Esophagus squamous epithelium (tissue), 5 donors: ENCODE results near the gene C1QTNF1. TPM values are rescaled to one million over a fixed set of nuclear protein-coding genes. Genes with fewer than 3 reads are reported as not detected.

Source experiments
- DNase-seq: peaks from one replicate; lab custom pipeline; 2025; lab: John Stamatoyannopoulos, UW
- H3K27ac ChIP-seq, 4 donors: fragments of 200-600 bp; sonication (generic); one replicate each; pipeline ENCODE4 v1.5.1; 2016 to 2019; ENCODE audit warnings: mild to moderate bottlenecking in 1 of 4
- H3K27me3 ChIP-seq, 4 donors: fragments of 200-600 bp; sonication (generic); 1 replicate in 3 of 4; 2 replicates in 1 of 4; pipeline versions ENCODE4 v1.5.1 to v1.6.0; 2017 to 2021; ENCODE audit warnings: antibody characterized with exemption in 1 of 4
- H3K36me3 ChIP-seq, 3 donors: fragments of 200-600 bp; sonication (generic); one replicate each; pipeline ENCODE4 v1.5.1; 2016 to 2019
- H3K4me1 ChIP-seq, 3 donors: fragments of 200-600 bp; sonication (generic); one replicate each; pipeline ENCODE4 v1.5.1; 2017 to 2019
- H3K4me3 ChIP-seq, 4 donors: fragments of 200-600 bp; sonication (generic); 1 replicate in 3 of 4; 2 replicates in 1 of 4; pipeline ENCODE4 v1.5.1; 2016 to 2019; ENCODE audit warnings: mild to moderate bottlenecking in 2 of 4, moderate library complexity in 1 of 4
- H3K9me3 ChIP-seq, 3 donors: fragments of 200-600 bp; sonication (generic); one replicate each; pipeline ENCODE4 v1.5.1; 2016 to 2019
- CTCF ChIP-seq, 6 experiments: fragments of 450-650 bp in 4 of 6; fragments of 200-600 bp in 2 of 6; sonication (generic) in 2 of 6; IDR thresholded peaks; one replicate each; pipeline ENCODE4 v1.5.1; 2016 to 2019; ENCODE audit warnings: antibody characterized with exemption in 6 of 6, mild to moderate bottlenecking in 4 of 6, moderate library complexity in 4 of 6
- POLR2A ChIP-seq, 4 donors: fragments of 450-650 bp; IDR thresholded peaks; one replicate each; pipeline ENCODE4 v1.6.1; 2017; ENCODE audit warnings: antibody characterized with exemption in 4 of 4, mild to moderate bottlenecking in 4 of 4, moderate library complexity in 3 of 4
- WGBS, 2 donors: methylation state at CpG; one replicate each; pipeline ENCODE4 v1.1.5; 2018; 5-methylcytosine and 5-hydroxymethylcytosine counted together
- intact Hi-C: fragments of 100-400 bp; cut with DNase I; formaldehyde crosslinking; loops from one replicate; pipeline ENCODE4 v1.15.0; 2022
- total RNA-seq, 4 donors: library from RNA; depleted of rRNA; stranded (reverse); fragments of >200 nt; gene quantifications; one replicate each; pipeline ENCODE4 v1.1.0, GENCODE V29; 2016
- donor health status: DM: yes; HTN: yes; CAD: no.

The C1QTNF1 gene
- total RNA-seq, 4 donors from 2014 or later = 2.7 to 20.4 (median 6.8) TPM

DNA sequence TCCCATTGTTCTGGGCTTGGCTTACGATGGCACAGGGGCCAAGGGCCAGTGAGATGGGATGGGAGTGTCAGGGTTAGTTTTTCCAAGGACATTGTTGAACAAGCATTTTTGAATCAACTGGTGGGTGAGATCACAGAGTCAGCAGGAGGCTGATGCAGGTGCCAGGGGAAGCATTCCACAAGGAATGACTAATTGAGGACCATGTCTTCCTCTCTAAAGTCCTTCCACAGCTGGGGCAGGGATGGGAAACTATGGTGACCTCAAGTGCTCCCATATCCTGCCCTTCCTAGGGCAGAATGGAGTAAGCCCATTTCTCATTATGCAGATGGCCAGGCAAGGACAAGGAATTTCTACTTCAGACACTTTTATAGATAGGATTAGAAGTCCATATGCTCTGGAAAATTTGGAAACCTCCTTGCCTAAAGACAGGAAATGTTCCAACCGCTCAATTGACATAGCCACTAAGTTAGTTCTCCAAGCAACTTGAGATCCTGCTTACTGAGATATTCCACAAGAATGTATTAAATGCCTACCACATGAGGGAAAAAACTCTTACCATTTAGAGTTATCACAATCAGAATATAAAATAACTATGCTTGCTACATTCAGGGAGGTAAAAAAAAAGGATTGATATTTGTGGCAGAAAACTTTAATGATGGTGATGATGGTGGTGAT, 29.4 kb downstream of the C1QTNF1 start:
- peaks cover 0 to 2% (median 0%) of the 10 kb centered on the region in 3 donors for H3K4me1 ChIP-seq
- intact Hi-C loops = no loop called here
- DNase-seq = no peak
- WGBS, 2 donors = 65 to 83% methylated on average over 2 of the region's 2 CpGs
- TF ChIP-seq POLR2A (IDR thresholded peaks at IDR 0.05) = no peak
- TF ChIP-seq CTCF (IDR thresholded peaks at IDR 0.05) = no peak
- no peak overlapping the region for H3K4me3 ChIP-seq
- no peak overlapping the region for H3K27ac ChIP-seq
- H3K9me3 ChIP-seq = peaks cover 0 to 12% (median 0%) of the 10 kb centered on the region in 3 donors
- peaks cover 0 to 15% (median 0%) of the 10 kb centered on the region in 4 donors for H3K27me3 ChIP-seq
- H3K36me3 ChIP-seq = peaks cover 0 to 2% (median 0%) of the 10 kb centered on the region in 3 donors

DNA sequence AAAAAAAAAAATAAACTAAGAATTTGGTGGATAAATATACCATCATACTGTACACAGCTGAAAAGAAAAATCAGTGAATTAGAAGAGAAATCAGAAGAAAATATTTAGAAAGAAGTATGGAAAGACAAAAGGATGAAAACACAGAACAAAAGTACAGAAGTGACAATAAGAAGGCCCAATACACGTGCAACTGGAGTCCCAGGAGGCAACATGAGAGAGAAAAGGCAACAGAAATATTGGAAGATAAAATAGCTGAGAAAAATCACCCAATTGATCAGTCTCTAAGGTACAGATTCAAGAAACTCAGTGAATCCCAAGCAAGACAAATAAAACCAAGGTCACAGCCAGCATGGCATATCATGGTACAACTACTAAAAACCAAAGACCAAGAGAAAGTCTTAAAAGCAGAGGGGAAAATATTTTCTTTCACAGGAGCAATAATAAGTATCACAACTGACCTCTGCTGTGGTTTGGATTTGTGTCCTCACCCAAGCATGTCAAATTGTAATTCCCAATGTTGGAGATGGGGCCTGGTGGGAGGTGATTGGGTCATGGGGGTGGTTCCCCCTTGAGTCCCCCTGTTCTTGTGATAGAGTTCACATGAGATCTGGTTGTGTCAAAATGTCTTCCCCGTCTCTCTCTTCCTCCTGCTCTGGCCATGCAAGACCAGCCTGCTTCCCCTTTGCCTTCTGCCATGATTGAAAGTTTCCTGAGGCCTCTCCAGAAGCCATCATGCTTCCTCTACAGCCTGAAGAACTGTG, 30.4 kb downstream of the C1QTNF1 start:
- Histone ChIP-seq H3K4me3 (no peak overlapping the region), H3K36me3 (no peaks in the 10 kb centered on the region), H3K4me1 (no peaks in the 10 kb centered on the region), H3K27me3 (peaks cover 0 to 11% (median 0%) of the 10 kb centered on the region in 4 donors), H3K9me3 (peaks cover 0 to 12% (median 0%) of the 10 kb centered on the region in 3 donors), H3K27ac (peak overlapping the region in 2 of 4 donors; percentile 1 to 26)
- WGBS, 2 donors = 66 to 79% methylated on average over 2 of the region's 2 CpGs
- intact Hi-C loops = no loop called here
- no peak for TF ChIP-seq CTCF (IDR thresholded peaks at IDR 0.05)
- TF ChIP-seq POLR2A (IDR thresholded peaks at IDR 0.05) = no peak
- no peak for DNase-seq

- 73 to 87% methylated on average over 5 of the region's 5 CpGs for WGBS, 2 donors
- Histone ChIP-seq H3K27ac (peak overlapping the region in 1 of 4 donors; percentile 26), H3K27me3 (peaks cover 0 to 4% (median 0%) of the 10 kb centered on the region in 4 donors), H3K36me3 (no peaks in the 10 kb centered on the region), H3K4me3 (no peak overlapping the region), H3K9me3 (peaks cover 0 to 12% (median 0%) of the 10 kb centered on the region in 3 donors), H3K4me1 (no peaks in the 10 kb centered on the region)
- intact Hi-C loops = no loop called here
- DNase-seq = no peak
- TF ChIP-seq CTCF (IDR thresholded peaks at IDR 0.05) = no peak
- TF ChIP-seq POLR2A (IDR thresholded peaks at IDR 0.05) = no peak
Observed at GRCh38 chr17:79055197-79055596, 31.2 kb downstream of the C1QTNF1 start.

DNA sequence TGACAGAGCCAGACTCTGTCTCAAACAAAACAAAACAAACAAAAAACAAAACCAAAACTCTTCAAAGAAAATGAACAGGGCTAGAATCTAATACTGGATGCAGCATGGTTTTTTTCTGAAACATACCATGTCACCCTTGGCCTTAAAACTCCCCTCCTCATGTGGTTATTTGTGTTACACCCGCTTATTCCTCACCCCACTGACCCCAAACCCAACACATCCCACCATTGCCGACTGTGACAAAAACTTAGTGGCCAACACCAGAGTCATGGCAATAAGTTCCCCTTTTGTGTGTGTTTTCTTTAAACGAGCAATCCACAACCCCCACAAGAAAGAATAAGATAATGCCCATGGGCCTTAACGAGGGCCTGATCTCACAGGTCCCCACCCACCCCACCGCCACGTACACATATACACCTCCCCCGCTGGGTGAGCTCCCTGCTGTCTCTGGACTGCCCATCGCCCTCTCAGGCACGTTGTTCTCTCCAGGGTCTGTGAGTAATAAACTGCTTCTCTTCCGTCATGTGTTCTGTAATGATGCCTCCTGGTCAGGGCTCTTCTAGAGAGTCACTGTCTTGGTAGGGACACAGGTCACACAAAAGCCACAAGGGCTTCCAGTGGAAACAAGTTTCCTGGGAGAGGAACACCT, 33.9 kb downstream of the C1QTNF1 start:
- intact Hi-C loops = no loop called here
- Histone ChIP-seq H3K27ac (no peak overlapping the region), H3K4me3 (no peak overlapping the region), H3K36me3 (no peaks in the 10 kb centered on the region), H3K9me3 (peaks cover 0 to 12% (median 0%) of the 10 kb centered on the region in 3 donors), H3K4me1 (no peaks in the 10 kb centered on the region), H3K27me3 (peaks cover 0 to 4% (median 0%) of the 10 kb centered on the region in 4 donors)
- no peak for TF ChIP-seq POLR2A (IDR thresholded peaks at IDR 0.05)
- no peak for TF ChIP-seq CTCF (IDR thresholded peaks at IDR 0.05)
- DNase-seq = no peak
- 62 to 73% methylated on average over 9 to 10 of the region's 10 CpGs for WGBS, 2 donors
